GM23248 (cell line): ENCODE results near the gene FKBP6.

Source experiments
- EZH2 ChIP-seq: fragments of 200-600 bp; sonication (generic); IDR thresholded peaks from 2 replicates; pipeline ENCODE4 v1.6.1; 2018; ENCODE audit warnings: antibody characterized with exemption, mild to moderate bottlenecking; ENCODE audit not compliant: insufficient read depth, poor library complexity, severe bottlenecking
- EZH2phosphoT487 ChIP-seq: fragments of 200-600 bp; sonication (generic); IDR thresholded peaks from 2 replicates; pipeline ENCODE4 v1.6.1; 2018; ENCODE audit warnings: antibody characterized with exemption, moderate library complexity, mild to moderate bottlenecking, low read depth; ENCODE audit not compliant: insufficient read depth

GRCh38 chr7:73354196-73354595 is 26.2 kb downstream of the FKBP6 start:
- TF ChIP-seq EZH2, result no peak
- TF ChIP-seq EZH2phosphoT487, result no peak
